H7 (cell line): ENCODE data around the gene PAX1. TPM values are rescaled to one million over a fixed set of nuclear protein-coding genes. Genes with fewer than 3 reads are reported as not detected.

ENCODE experiments used
- DNase-seq: peaks from one replicate; pipeline ENCODE4 v3.0.0; 2012
- H3K27me3 ChIP-seq: 2 replicates; pipeline ENCODE4 v1.6.0; 2011; ENCODE audit warnings: mild to moderate bottlenecking, low read length; ENCODE audit not compliant: control insufficient read depth, insufficient read depth
- H3K36me3 ChIP-seq: replicated peaks from 2 replicates; pipeline ENCODE4 v1.5.1; 2011; ENCODE audit warnings: low read length; ENCODE audit not compliant: control insufficient read depth, insufficient read depth
- H3K4me3 ChIP-seq: 2 replicates; pipeline ENCODE4 v1.5.1; 2011; ENCODE audit warnings: low read depth, mild to moderate bottlenecking, control low read depth, low read length, moderate library complexity; ENCODE audit not compliant: insufficient read depth
- total RNA-seq: library from RNA; depleted of rRNA; stranded (reverse); fragments of >200 nt; shearing (Covaris generic); gene quantifications from 2 replicates; pipeline ENCODE4 v1.2.3, GENCODE V29; 2014

The PAX1 gene
- total RNA-seq, 1 experiment from 2014 or later: not detected

- Histone ChIP-seq H3K36me3 (no peaks in the 10 kb centered on the region), H3K4me3 (no peak overlapping the region), H3K27me3 (peaks cover 26% of the 10 kb centered on the region)
- DNase-seq: peak; percentile 69
Measured at GRCh38 chr20:21693322-21693721, 12.1 kb upstream of the PAX1 start.

GRCh38 chr20:21698494-21699215, 6.8 kb upstream of the PAX1 start:
- Histone ChIP-seq H3K27me3 (peaks cover 79% of the 10 kb centered on the region), H3K4me3 (no peak overlapping the region), H3K36me3 (no peaks in the 10 kb centered on the region)
- DNase-seq: no peak

GRCh38 chr20:21699216-21699508, 6.3 kb upstream of the PAX1 start:
- peaks cover 84% of the 10 kb centered on the region for H3K27me3 ChIP-seq
- no peak for DNase-seq
- H3K4me3 ChIP-seq: no peak overlapping the region

GRCh38 chr20:21701171-21701876, 4.1 kb upstream of the PAX1 start:
- H3K4me3 ChIP-seq: no peak overlapping the region
- peaks cover 100% of the 10 kb centered on the region for H3K27me3 ChIP-seq
- no peaks in the 10 kb centered on the region for H3K36me3 ChIP-seq
- DNase-seq: peak; percentile 69

More at GRCh38 chr20:21699216-21699508, 6.3 kb upstream of the PAX1 start:
- no peaks in the 10 kb centered on the region for H3K36me3 ChIP-seq

GRCh38 chr20:21702016-21702415, 3.4 kb upstream of the PAX1 start:
- H3K36me3 ChIP-seq: no peaks in the 10 kb centered on the region
- DNase-seq: peak; percentile 51
- no peak overlapping the region for H3K4me3 ChIP-seq
- peaks cover 100% of the 10 kb centered on the region for H3K27me3 ChIP-seq

GRCh38 chr20:21702553-21703470, 2.7 kb upstream of the PAX1 start:
- Histone ChIP-seq H3K27me3 (peaks cover 100% of the 10 kb centered on the region), H3K36me3 (no peaks in the 10 kb centered on the region), H3K4me3 (peak overlapping the region; percentile 14; the same call in 1 of the 2 replicates)
- DNase-seq: peak; percentile 90

GRCh38 chr20:21703717-21704407, 1.6 kb upstream of the PAX1 start:
- peak; percentile 37 for DNase-seq
- Histone ChIP-seq H3K36me3 (no peaks in the 10 kb centered on the region), H3K27me3 (peaks cover 100% of the 10 kb centered on the region), H3K4me3 (no peak overlapping the region)

GRCh38 chr20:21704408-21705385, 767 bp upstream of the PAX1 start:
- H3K36me3 ChIP-seq: no peaks in the 10 kb centered on the region
- peaks cover 100% of the 10 kb centered on the region for H3K27me3 ChIP-seq
- peak; percentile 64 for DNase-seq
- no peak overlapping the region for H3K4me3 ChIP-seq

- H3K27me3 ChIP-seq: peaks cover 100% of the 10 kb centered on the region
- peak; percentile 62 for DNase-seq
- no peak overlapping the region; the same call in 1 of the 2 replicates for H3K4me3 ChIP-seq
Measured at GRCh38 chr20:21706261-21707195, 1.1 kb downstream of the PAX1 start.

GRCh38 chr20:21707267-21707666, 1.8 kb downstream of the PAX1 start:
- DNase-seq: no peak
- Histone ChIP-seq H3K4me3 (no peak overlapping the region), H3K27me3 (peaks cover 100% of the 10 kb centered on the region), H3K36me3 (no peaks in the 10 kb centered on the region)

More at GRCh38 chr20:21706261-21707195, 1.1 kb downstream of the PAX1 start:
- no peaks in the 10 kb centered on the region for H3K36me3 ChIP-seq

- DNase-seq: peak; percentile 73
- H3K36me3 ChIP-seq: no peaks in the 10 kb centered on the region
- H3K27me3 ChIP-seq: peaks cover 100% of the 10 kb centered on the region
- no peak overlapping the region for H3K4me3 ChIP-seq
Measured at GRCh38 chr20:21707999-21708737, 2.7 kb downstream of the PAX1 start.
